Fibroblast of lung (primary cell): ENCODE measurements around the gene CIB4.

Experiments
- CTCF ChIP-seq, 2 donors: IDR thresholded peaks in 1 of 2; conservative IDR thresholded peaks in 1 of 2; 1 replicate in 1 of 2; 2 replicates in 1 of 2; pipeline ENCODE4 v1.5.1; 2011 to 2012; ENCODE audit warnings: low read length in 2 of 2, control low read depth in 1 of 2, inconsistent platforms in 1 of 2, low read depth in 1 of 2, mild to moderate bottlenecking in 1 of 2
- EZH2 ChIP-seq: IDR thresholded peaks from 2 replicates; pipeline ENCODE4 v1.5.1; 2012; ENCODE audit warnings: low read length, control low read depth, mild to moderate bottlenecking; ENCODE audit errors: missing control alignments

- TF ChIP-seq CTCF (conservative IDR thresholded peaks at IDR 0.05 in 1 of 2, IDR thresholded peaks at IDR 0.05 in 1 of 2; ENCODE audit: low read depth in 1 of 2, low read length in 2 of 2) (no peak), EZH2 (no peak)
Measured at GRCh38 chr2:26657265-26657664, 16.1 kb upstream of the CIB4 start.
